ENCODE measurements around the gene EXOC8. TPM values are rescaled to one million over a fixed set of nuclear protein-coding genes. Genes with fewer than 3 reads are reported as not detected.
"Not testable (repeated sequence)": the region's sequence is repeated elsewhere in the genome, so short reads cannot be mapped to it uniquely, and the experiment has no call there.

Gene EXOC8
- total RNA-seq, 1 donor from 2014 or later: 7.9 TPM

DNA sequence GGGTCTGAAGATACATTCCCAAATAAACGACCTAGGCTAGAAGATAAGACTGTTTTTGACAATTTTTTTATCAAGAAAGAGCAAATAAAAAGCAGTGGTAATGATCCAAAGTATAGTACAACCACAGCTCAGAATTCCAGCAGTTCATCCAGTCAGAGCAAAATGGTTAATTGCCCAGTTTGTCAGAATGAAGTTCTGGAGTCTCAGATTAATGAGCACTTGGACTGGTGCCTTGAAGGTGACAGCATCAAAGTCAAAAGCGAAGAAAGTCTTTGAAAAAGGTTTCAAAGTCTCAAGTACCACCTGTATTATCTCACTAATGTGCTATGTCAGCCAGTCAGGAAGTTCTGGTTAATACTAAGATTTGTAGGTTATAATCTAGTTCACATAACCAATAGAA, 15.4 kb upstream of the EXOC8 start:
- ATAC-seq: no peak

DNA sequence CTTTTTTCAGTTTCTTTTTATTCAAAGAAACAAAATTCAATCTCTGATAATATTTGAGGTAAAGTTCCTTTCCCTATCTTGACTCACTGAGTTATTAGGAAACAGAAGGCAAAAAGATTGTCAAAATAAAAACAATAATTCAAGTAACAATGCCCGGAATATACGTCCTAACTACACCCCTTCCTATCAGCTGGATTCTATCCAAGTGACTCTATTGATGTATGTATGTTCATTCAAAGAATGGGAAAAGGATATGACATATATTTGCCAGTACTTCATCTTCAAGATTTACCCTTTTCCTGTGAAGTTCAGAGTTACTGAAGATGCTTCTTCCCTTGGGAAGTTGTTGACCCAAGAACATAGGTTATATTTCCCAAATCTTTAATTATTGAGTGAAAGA, 14.2 kb upstream of the EXOC8 start:
- ATAC-seq: no peak

DNA sequence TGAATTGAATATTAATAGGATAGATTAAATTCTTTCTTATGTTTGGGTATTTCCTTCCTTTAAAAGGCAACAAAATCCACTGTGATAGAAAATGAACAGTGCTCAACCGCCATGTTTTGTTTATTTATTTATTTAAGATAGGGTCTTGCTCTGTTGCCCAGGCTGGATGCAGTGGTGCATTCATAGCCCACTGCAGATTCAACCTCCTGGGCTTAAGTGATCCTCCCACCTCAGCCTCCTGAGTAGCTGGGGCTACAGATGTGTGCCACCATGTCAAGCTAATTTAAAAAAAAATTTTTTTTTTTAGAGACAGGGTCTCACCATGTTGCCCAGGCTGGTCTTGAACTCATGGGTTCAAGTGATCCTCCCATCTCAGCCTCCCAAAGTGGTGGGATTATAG, 11.2 kb upstream of the EXOC8 start:
- ATAC-seq: not testable (repeated sequence)

DNA sequence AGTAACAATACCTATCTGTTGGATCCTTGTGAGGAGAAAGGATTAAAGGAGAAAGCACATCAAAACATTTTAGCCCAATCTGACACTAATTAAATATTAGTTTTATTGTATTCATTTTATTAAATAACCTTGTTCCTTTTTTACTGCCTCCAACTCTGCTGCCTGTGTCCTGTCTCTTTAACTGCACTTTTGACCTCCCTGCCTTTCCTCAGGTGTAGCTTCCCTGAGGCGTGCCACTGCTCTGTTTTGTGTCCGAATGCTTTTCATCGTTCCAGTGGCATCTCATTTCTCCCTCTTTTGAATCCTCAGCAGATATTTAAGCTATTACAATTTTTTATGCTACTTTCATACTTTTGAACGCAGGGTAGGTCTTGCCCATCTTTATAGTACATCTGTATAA, 10.8 kb upstream of the EXOC8 start:
- no peak for ATAC-seq

- ATAC-seq: no peak
Measured at GRCh38 chr1:231347961-231348360, 10.3 kb upstream of the EXOC8 start.

DNA sequence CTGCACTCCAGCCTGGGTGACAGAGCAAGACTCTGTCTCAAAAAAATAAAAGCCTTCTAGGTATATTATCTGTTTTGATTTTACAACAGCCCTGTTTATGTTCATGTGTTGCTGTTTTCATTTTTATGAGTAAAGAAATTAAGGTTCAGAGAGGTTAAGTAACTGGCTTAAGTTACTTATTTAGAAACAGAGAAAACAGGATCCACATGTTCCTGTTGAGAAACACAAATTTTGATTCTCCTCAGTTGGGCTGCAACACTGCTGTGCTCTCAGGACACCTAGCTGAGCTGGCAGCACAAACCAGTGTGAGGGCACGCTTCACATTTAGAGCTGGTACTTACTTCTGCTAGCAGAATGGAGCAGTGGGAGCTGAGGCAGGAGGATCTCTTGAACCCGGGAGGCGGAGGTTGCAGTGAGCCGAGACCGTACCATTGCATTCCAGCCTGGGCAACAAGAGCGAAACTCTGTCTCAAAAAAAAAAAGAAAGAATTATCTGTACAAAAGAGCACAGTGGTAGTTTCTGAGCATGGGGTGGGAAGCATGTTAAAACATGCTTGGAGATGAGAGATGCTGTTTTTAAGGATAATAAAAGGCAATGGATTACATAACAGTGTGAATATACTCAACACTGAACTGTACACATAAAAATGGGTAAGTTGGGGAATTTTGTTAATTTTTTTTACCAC, 2.8 kb upstream of the EXOC8 start:
- ATAC-seq: no peak

DNA sequence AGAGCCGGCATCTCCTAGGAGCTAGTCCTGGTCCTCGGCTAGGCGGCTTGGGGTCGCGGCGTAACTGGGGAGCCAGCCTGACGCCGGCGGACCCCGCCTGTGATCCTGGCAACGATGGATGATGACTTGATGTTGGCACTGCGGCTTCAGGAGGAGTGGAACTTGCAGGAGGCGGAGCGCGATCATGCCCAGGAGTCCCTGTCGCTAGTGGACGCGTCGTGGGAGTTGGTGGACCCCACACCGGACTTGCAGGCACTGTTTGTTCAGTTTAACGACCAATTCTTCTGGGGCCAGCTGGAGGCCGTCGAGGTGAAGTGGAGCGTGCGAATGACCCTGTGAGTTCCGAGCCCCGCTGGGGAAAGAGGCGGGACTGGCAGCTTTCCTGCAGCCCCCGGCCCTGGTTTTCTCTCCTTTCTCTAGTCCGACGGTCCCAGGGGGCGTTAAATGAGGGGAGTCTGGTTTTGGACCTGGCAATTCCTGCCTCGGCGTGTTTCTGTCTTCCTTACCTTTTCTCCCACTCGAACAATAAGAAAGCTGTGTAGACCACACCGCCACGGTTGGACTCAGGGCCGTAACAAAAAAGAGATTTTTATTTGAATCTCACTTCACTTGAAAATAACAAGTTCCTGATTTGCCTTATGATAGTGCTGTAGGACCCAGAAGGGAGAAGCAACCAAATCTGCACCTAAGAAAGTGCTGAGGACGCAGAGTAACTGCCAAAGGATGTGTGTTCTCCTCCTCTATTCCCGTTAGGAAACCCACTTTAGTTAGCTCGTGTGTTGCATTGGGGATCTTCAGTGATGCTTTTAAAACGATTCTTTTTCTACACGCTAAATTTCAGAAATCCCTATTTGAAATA, 847 bp upstream of the EXOC8 start, which contains the start of gene SPRTN:
Gene SPRTN (plus strand): TSS at position 24 of the 859 bp plus-strand sequence. CDS start 91 bp downstream, at position 115.
- ATAC-seq: peak; percentile 74

DNA sequence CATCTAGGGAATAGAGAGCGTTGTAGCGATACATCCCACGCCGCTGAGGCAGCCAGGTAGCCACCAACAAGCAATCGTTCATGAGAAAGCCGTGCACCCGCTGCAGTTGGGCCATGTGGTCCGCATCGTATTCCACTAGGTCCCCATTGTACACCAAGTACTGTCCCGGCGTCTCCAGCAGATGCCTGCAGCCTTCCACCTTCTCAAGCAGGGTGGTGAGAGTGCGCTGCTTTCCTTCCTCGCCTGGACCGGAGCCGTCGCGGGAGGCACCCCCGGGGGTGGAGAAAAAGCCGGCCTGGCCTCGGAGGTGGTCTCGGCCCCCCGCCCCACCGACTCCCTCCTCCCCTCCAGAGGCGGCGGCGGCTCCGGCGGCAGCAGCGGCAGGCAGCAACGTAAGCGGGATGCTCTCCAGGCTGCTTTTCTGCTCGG, 595 bp downstream of the EXOC8 start:
- ATAC-seq: peak; percentile 4

DNA sequence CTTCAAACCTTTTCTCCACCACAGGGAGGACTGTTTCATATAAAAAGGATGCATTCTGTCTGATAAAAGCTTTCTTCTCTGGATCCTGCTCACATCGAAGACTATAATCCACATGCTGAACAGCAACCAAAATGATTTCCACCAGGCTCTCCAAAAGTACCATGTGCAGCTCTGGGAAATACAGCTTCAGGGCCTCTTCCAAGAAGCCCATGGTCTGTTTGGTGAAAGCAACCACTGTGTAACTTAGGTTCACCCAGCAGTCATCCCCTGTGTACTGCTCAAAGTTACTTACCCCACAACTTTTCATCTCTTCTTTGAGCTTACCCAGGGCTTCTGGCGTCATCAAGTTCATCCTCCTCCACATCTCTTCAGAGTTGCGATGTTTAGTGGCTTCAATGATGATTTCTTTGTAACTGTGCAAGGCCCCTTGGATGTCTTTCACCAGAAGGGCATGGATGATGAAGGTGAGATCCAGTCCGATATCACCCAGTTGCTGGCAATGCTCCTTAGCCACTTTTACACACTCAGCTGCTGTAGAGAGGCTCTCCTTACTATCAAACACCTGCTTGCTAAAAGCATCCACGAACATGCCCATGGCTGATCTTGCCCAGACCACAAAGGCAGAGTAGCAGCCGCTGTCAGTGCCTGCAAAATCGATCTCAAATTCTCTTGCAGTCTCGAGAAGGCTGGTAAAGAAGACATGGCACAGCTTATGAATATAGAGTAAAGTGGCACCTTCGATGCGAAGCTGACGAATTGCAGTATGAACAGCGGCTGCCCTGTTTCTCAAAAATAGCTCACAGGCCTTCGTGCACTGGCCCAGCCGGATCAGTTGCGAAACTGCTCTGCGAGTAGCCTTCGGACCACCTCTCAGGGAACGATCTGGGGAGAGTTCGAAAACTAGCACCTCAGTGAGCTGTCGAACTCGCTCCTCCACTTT, 1.7 kb downstream of the EXOC8 start:
- no peak for ATAC-seq

GRCh38 chr1:231334952-231335351, 2.7 kb downstream of the EXOC8 start:
- no peak for ATAC-seq

- no peak for ATAC-seq
Measured at GRCh38 chr1:231334079-231334666, 3.5 kb downstream of the EXOC8 start.

GRCh38 chr1:231332761-231333160, 4.9 kb downstream of the EXOC8 start:
- ATAC-seq: no peak

DNA sequence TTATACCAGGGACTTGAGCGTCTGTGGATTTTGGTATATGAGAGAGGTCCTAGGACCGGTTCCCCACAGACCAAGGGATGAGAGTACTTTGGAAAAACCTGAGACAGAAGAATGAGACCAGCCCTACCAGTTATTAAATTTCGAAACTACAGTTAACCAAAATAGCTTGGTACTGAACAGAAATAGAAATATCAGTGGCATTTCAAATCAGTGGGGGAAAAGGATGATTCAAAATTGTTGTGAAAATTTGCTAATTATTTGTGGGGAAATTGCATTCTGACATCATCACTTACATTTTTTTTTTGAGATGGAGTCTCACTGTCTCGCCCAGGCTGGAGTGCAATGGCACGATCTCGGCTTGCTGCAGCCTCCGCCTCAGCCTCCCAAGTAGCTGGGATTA, 8.2 kb downstream of the EXOC8 start:
- ATAC-seq: no peak

DNA sequence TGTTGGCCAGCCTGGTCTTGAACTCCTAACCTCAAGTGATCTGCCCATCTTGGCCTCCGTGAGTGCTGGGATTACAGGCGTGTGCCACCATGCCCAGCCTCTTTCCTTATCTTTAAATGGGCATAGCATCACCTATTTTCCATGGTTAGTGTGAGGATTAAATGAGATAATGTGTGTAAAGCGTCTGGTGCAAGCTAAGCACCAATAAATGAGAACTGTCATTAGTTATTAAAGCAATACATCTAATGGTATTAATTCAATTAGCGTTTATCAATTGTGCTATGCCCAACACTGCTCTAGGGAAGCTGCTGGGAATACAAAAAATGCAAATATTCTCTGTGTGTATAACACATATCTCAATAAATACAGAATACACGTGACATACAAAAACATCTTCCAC, 10.0 kb downstream of the EXOC8 start:
- no peak for ATAC-seq

- ATAC-seq: no peak
Measured at GRCh38 chr1:231326248-231326647, 11.4 kb downstream of the EXOC8 start.

- no peak for ATAC-seq
Measured at GRCh38 chr1:231324660-231325059, 13.0 kb downstream of the EXOC8 start.

GRCh38 chr1:231322880-231323530, 14.6 kb downstream of the EXOC8 start:
- ATAC-seq: no peak

DNA sequence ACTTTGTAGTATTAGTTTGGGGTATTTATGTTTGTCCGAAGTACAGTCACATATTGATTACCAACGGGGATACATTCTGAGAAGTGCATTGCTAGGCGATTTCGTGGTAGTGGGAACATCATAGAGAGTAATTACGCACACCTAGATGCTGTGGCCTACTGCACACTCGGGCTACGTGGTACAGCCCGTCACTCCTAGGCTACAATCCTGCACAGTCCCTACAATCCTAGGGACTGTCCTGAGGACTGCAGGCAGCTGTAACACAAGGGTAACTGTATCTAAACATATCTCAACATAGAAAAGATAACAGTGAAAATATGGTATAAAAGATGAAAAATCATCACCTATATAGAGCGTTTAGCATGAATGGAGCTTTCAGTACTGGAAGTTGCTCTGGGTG, 18.6 kb downstream of the EXOC8 start:
- ATAC-seq: no peak

- ATAC-seq: no peak
Measured at GRCh38 chr1:231318568-231318967, 19.1 kb downstream of the EXOC8 start.

DNA sequence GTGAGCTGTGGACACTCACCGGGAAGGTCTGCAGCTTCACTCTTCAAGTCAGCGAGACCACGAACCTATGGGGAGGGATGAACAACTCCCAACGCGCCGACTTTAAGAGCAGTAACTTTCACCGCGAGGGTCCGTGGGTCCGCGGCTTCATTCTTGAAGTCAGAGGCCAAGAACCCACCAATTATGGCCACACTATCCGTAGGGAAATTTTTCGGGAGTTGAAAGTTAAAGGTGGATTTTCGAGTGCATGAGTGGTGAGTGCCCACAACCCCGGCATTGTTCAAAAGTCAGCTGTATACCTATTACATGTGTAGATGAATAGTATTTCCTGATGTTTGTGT, 19.7 kb downstream of the EXOC8 start:
- ATAC-seq: no peak

DNA sequence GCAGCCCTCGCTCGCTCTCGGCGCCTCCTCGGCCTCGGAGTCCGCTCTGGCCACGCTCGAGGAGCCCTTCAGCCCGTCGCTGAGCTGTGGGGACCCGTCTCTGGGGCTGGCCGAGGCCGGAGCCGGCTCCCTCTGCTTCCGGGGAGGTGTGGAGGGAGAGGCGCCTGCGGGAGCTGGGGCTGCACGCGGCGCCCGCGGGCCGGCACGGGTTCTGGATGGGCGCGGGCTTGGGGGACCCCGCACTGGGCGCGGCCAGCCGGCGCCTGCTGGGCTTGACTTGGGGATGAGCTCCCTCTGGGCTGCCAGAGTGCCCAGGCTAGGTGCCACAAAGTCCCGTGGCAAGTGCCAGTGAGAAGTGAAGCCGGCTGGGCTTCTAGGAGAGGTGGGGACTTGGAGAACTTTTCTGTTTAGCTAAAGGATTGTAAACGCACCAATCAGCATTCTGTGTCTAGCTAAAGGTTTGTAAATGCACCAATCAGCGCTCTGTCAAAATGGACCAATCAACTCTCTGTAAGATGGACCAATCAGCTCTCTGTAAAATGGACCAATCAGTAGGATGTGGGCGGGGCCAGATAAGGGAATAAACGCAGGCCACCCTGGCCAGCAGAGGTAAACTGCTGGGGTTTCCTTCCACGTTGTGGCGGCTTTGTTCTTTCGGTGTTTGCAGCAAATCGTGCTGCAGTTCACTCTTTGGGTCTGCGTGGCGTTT, 20.2 kb downstream of the EXOC8 start:
- no peak for ATAC-seq

Data from esophagus mucosa (tissue), 1 donor.